Skeletal muscle cell (primary cell): Measurements from ENCODE around the gene LIMS2.

Experiments used
- DNase-seq: peaks from one replicate; pipeline ENCODE4 v3.0.0-alpha.2; 2010; ENCODE audit warnings: low read depth
- H3K4me3 ChIP-seq: 2 replicates; pipeline ENCODE4 v1.5.1; 2011; ENCODE audit warnings: low read depth, mild to moderate bottlenecking, control low read depth, low read length, moderate library complexity

Gene LIMS2

DNA sequence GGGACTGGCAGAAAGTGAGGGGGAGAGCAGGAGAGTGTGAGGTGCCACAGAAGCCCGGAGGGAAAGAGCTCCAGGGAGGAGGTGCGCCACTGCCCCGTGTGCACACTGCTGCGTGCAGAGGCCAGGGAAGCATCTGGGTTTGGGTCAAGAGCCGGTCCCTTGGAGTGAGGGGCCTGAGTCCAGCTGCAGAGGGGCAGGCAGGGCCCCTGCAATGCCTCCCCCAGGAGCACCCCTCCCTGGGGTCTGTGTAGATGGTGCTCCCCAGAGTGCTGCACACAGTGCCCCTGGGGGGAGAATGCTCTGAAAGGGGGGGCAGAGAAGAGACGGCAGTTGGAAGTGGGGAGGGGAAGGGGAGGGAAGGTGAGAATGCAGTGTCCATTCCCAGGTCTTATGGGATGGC is 3.7 kb upstream of the LIMS2 start:
- no peak for DNase-seq
- no peak overlapping the region for H3K4me3 ChIP-seq

DNA sequence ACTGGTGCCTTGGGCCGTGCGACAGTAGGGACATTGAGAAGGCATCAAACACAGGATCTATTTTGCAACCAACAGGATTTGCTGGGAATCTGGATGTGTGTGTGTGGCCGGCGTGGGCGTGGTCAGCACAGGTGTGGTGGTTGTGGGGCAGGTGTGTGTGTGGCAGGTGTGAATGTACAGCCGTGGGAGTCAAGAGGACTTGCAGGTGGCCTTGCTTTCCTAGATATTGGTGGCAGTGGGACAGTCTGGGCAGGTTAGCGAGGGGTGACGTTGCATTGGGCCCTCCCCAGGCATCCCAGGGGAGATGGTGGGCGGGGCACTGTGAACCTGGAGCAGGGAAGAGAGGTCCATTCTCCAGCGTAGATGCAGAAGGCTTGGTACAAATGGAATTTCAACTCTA is 3.2 kb upstream of the LIMS2 start:
- no peak for DNase-seq

DNA sequence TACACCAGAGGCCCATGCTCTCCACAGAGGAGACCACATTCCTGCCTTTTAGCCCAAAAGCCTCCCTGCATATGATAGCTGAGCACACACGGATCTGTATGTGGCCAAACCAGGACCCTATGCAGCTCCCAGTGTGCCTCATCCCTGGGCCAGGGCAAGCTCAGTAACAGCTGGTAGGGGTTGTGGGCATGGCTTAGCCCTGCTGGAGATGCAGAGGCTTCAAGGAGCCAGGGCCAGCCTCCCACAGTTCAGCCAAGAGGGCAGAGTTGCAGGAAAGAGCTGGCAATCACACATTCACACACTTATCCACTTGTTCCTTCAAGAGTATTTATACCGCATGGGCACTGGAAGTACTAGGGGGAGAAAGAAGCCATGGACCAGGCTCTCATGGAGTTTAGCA is 1.6 kb upstream of the LIMS2 start:
- no peak overlapping the region for H3K4me3 ChIP-seq
- no peak for DNase-seq

More for the DNA sequence above, 3.2 kb upstream of the LIMS2 start:
- H3K4me3 ChIP-seq = no peak overlapping the region

DNA sequence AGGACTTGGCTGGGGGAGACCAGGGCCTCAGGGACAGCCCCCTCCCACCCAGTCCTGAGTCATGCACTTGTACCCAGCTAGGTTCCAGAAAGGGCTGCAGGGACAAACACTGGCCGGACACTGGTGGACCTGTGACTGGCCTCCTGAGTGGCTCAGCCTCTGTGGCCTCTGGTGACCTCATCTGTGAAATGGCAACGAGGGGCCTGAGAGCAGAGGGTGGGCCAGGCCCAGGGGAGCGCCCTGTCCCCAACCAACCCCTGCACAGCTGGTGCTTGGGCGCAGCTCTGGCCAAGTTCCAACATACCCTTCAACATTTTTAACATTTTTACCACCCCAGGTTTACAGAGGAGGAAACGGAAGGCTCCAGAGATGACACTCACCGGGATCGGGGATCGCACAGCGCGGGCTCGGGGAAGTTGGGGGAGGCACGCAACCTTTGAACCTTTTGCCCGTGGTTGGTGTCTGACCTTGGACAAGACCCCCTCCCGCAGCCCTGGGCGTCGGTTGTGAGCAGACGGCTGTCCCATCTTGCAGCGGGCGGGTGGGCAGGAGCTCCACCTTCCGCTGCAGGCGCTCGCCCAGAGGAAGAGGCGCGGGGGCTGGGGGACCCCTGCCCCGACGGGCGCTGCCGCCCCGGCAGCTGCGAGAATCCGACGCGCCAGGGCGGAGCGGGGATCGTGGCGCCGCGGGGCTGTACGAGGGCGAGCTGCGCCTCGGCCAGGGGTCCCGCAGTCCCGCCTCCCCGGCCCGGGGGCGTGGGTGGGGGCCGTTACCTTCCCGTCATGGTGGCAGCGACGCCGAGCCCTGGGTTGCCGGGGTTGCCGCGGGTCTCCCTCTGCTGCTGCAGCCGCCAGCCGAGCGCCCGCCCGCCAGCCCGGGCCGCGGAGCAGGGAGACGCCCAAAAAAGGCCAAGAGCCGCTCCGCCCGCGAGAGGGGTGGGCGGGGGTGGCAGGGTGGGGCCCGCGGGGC is 805 bp downstream of the LIMS2 start:
- no peak for DNase-seq

DNA sequence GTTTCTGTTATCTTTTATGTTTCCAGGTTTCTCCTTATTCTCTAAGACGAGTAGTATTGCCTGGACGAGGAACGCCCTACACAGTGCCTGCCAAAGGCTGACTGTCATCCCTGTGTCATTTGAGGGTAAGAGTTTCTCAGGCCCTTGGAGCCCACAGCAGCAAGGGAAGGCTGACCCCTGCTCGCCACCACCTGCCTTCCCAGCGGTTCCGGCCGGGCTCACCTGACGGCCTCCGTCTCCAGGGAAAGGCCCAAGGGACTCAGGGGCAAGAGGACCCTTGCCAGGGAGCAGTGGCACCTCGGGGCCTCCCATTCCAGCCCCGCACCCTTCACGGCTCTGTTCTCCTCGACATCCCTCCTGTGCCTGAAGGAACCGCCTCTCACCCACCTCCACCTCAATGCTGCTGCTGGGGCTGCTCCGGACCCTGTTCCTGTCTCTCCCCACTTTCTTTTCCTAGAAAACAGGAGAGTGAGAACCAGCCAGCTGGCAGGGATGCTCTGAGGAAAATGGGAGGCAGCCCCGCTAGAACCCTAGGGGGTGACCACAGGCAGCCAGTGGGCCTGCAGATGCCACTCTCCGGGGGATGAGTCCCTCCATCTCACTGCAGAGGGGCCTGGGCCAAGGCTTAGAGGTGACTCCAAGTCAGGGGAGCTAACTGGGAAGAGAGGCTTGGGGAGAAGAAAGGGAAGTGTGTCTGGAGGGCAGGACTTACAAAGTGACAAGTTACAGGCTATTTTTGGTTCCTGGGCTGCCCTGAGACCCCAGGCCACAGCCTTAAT is 1.9 kb downstream of the LIMS2 start:
- DNase-seq = no peak
- H3K4me3 ChIP-seq = no peak overlapping the region

More for the DNA sequence above, 805 bp downstream of the LIMS2 start:
- H3K4me3 ChIP-seq = peak overlapping the region; percentile 43

DNA sequence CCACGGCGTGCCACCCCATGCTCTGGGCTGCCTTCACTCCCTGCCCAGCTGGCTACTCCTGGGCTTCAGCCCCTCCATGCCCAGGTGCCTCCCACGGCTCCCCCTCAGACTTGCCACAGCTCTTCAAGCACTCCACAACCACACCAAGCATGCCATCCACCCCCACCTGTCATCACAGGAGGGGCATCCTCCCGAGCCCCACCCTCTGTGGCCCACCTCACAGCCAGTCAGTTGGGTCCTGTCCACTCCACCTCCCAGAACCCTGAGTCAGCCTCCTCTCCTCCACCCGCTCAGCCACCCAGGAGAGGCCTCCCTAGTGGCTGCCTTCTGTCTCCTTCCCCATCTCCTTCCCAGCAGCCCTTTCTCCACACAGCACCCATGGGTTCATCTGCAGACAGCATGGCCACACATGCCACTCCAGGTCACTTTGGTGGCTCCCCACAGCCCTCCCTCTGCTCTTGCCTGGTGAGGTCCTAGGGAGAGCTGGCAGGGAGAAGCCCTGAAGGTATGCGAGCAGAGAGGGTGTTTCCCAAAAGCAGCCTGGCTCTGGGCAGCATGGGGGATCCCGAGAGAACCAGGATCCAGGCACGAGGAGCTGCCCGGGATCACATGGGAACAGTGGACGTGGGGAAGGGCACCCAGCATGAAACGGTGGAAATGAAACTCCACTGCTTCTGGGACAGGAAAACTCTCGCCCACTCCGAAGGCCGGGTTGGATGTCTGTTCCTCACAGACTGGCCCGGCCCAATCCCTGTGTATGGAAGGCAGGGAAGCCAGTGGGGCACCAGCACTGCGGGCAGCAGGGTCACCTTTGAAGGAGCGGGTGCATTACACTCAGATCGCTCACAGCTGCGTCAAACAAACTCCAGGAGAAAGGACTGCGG is 2.7 kb downstream of the LIMS2 start:
- H3K4me3 ChIP-seq = no peak overlapping the region
- DNase-seq = no peak

DNA sequence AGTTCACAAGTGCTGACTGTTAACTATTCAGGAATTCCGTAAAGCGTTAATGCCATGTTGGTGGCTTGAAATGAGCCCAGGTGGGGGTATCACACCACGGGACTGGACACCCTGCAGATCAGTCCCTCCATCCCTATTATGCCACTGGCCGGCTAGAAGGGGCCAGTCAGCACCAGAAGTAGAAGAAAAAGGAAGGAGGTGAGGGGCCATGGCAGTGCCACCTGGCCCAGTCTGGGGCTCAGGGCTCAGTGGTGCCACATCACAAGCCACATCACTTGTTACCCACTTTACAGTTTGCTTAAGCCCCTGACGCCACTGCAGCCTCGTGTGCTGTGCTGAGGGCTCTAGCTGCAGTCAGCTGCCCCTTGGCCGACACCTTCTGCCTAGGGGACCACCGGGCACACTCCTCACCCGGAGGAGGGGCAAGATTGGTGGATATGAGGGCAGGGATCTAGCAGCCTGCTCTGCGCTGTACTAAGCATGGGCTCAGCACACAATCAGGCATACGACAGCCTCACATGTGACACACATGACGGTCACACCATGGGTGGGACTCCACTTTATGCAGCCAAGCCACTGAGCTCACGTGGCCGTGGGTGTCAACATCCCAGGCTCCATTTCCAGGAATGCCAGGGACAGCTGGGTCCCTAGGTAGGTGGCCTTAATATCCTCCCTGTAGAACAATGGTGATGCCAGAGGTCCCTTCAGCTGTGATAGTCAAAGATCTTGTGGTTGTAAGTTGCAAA is 3.6 kb downstream of the LIMS2 start:
- no peak overlapping the region for H3K4me3 ChIP-seq
- no peak for DNase-seq

DNA sequence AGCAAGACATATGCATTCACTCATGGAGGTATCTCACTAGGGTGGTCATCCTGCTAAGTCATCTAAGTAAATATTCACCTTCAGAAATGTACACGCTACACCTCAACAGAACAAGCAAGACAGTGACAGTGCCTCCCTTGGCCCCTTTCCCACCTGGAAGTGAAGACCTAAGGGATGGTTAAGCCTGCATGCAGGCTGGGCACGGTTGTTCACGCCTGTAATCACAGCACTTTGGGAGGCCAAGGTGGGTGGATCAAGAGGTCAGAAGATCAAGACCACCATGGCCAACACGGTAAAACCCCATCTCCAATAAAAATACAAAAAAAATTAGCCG is 4.4 kb downstream of the LIMS2 start:
- no peak overlapping the region for H3K4me3 ChIP-seq
- no peak for DNase-seq

DNA sequence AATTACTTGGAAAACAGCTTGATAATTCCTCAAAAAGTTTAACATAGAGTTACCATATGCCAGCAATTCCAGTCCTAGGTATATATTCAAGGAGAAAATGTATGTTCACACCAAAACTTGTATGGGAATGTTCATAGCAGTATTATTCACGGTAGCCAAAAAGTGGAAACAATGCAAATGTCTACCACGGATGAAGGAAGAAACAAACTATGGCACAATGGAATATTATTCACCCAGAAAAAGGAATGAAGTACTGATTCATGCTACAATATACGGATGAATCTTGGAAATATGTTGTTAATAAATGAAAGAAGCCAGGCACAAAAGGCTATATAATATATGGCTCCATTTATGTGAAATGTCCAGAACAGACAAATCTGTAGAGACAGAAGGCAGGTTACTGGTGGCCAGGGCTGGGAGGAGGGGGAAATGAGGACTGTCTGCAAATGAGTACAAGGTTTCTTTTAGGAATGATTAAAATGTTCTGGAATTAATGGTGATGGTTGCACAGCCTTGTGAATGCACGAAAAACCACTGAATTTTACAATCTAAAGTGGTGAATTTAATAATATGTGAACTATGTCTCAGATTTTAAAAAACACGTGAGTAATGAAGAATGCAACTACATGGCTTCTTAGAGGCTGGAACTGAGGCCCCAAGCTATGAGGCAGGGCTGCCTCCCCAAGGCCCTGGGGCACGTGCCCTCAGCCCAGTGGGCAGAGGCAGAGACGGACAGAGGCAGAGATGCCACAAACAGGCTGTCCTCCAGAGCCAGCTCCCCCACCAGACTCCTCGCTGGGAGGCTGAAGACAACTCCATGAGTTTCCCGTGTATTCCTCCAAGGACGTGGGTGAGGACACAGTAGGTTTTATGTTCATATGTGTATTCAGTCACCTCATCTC is 5.0 kb downstream of the LIMS2 start:
- no peak overlapping the region for H3K4me3 ChIP-seq
- DNase-seq = no peak

DNA sequence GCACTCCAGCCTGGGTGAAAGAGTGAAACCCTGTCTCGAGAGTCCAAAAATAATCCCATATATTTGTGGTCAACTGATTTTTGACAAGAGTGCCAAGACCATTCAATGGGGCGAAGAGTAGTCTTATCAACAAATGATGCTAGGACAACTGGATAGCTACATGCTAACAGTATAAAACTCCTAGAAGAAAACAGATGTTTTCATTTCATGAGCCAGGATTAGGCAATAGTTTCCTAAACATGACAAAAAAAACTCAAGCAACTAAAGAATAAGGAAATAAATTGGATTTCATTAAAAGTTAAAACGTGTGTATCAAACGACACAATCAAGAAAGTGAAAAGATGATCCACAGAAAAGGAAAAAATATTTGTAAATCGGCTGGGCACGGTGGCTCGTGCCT is 6.3 kb downstream of the LIMS2 start:
- no peak for DNase-seq
- no peak overlapping the region for H3K4me3 ChIP-seq

DNA sequence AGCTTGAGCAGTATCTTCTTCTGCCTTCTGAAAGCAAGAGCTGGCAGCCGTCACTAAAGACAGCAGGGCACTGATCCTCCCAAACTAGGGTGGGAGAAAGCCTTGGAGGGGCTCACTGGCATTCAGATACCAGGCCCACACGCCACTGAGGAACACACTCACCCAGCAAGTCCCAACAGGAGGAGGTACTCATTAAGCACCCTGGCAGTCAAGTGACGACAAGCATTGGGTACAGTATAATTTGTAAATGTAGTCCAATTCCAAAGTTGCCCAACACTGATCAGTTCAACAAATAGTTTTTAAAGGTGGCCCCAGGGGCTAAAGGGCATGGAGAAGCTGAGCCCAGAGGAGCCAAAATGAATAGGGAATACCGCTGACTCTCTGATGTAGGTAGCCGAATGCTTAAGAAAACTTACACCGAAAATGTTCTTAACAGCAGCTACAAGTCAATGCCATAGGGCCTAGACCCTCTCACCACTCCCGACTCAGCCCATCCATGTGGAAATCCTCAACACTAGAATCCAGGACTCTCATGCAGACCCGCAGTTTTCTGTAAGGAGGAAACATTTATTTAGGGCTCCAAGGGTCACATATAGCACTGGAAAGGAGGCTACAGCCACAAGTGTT is 9.9 kb downstream of the LIMS2 start:
- DNase-seq = no peak
- H3K4me3 ChIP-seq = no peak overlapping the region

DNA sequence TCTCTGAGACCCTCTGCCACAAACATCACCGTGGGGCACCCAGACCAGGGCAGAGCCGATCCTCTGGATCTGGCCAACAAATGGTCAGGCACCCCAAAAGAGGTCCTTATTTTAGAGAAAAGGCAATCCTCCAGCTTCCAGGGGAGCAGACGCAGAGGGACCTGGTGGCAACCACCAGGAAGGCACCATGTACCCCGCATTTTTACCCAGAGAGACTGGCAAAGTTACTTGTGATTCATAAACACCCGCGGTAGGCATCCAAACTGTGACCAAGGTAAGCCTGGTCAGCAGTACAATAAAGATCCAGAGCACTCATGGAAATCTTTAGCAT is 10.5 kb downstream of the LIMS2 start:
- no peak overlapping the region for H3K4me3 ChIP-seq
- no peak for DNase-seq

DNA sequence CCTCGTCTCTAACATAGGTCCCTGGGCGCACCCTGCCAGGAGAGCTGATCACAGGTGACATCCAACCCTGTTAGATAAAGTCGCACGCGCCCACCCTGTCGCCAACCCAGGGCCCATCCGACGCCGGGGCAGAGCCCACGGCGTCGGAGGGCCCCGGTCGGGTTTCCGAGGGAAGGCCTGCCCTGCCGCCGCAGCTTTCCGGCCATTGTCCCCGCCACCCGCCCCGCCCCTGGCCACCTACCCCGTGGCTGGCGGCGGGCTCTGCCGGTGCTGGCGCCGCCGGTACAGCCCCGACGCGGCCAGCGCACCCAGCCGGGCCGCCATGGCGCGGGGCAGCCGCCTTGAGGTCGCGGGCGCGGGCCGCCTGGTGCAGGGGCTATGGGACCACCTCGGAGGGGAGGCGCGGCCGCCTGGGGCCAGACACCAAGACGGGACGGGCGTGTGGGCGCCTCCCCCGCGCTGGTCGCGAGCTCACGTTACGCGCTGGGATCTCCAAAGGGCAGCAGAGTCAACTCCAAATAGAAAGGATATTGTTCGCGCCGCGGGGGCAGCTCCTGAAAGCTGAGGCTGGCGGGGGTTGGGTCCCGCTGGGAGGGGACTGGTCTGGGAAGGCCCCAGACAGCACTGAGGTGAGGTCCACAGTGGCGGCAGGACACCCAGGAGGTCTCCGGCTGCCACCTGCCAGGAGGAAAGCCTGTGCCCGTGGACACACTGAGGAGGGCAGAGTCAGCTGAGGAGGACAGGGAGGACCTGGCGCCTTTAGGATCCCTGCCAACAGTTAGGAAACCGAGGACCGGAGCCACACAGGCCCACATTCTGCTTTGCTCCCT is 11.1 kb downstream of the LIMS2 start:
- H3K4me3 ChIP-seq = no peak overlapping the region
- DNase-seq = no peak

DNA sequence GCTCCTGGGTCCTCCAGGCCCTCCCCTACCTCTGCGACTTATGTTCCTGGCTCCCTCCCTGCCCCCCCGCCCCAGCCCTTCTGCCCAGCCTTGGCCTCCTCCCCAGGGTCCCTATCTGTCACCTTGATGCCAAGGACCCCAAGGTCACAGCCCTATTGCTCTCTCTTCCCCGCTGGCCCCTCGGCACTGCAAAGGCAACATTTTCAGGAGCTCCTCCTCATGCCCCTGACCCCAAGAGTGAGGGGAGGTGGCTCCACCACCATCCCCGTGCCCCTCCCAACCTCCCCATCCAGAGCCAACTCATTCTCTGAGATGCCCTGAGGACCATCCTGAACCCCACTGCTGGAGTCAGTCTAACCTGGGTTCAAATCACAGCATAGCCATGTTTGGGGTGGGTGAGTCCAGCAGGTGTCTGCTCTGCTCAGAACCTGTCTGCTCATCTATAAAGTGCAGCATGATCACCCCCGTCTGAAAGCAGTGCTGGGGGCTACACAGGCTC is 11.7 kb downstream of the LIMS2 start:
- no peak for DNase-seq
- no peak overlapping the region for H3K4me3 ChIP-seq

DNA sequence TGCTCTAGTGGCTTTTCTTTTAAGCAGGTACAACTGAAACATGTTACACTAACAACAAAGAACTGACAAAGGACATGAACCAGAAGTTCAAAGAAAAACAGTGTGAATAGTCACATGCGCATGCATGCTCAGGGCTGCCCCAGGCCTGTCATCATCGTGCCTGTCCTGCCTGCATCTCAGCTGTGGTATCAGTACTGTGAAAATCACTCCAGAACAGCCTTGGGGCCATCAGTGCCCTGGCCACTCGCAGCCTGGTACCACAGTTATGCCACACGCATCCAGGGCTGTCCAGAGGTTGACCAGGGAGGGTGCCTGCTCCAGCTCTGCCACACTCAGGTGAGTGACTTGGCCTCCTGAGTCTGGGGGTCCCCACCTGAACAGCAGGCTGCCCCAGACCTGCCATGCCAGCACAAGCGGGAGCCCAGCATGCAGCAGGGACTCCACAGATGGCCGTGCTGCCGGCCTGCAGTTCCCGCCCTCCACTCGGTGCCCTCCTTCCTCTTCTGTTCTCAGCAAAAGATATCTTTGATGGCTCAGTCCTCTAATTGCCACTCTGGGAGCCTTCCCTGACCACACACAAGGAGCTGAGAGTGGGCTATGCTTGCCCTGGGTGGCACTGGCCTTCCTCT is 12.3 kb downstream of the LIMS2 start:
- DNase-seq = no peak
- H3K4me3 ChIP-seq = no peak overlapping the region

DNA sequence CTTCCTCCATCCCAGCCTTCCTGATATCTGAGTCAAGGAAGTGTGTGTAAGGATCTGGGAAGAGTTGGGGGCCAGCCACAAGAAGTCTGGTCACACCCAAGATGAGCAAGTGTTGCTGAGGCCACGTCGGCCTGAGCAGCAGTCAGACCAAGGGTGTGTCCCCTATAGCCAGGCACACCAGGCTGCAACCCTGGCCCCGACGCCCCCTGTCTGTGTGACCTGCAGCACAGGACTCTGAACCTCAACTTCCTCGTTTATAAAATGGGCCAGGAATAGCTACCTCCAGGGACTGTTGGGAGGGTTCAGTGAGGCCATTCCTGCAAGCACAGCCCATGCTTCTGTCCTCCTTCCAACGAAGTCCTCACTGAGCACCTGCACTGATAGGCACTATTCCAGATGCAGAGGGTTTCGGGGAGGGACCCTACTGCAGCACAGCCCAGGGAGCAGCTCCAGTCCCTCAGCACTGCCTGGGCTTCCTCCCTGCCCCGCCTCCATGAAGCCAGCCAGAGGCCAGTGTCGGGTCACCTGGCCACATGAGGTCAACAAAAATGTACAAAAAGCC is 13.3 kb downstream of the LIMS2 start:
- DNase-seq = no peak
- H3K4me3 ChIP-seq = no peak overlapping the region
